Measurements from ENCODE around the gene KLRC1. TPM values are rescaled to one million over a fixed set of nuclear protein-coding genes. Genes with fewer than 3 reads are reported as not detected.

Gene KLRC1
- total and polyA plus RNA-seq, 2 of the 8 experiments (the other 6 are each of a cell fraction or from before 2014, with no cell fraction given), result not detected

GRCh38 chr12:10448236-10448635 is 4.9 kb downstream of the KLRC1 start:
- Histone ChIP-seq H3K18ac (ENCODE audit: extremely low read depth, low read length) (no peak overlapping the region), H2AFZ (ENCODE audit: low read length) (peak overlapping the region; percentile 65; the same call in 1 of the 2 replicates), H3K23me2 (ENCODE audit: low read depth, low read length) (no peaks in the 10 kb centered on the region), H3K23ac (ENCODE audit: insufficient read length) (no peak overlapping the region), H3K27ac (ENCODE audit: low read depth, low read length) (no peak overlapping the region), H3K36me3 (ENCODE audit: control insufficient read depth in 2 of 4, insufficient read depth in 4 of 4, low read length in 3 of 4) (no peaks in the 10 kb centered on the region), H2BK12ac (ENCODE audit: low read depth, low read length) (no peak overlapping the region), H2BK5ac (ENCODE audit: low read depth, low read length) (no peak overlapping the region), H3K14ac (ENCODE audit: insufficient read length) (no peak overlapping the region), H2BK20ac (ENCODE audit: low read length) (no peak overlapping the region), H4K8ac (ENCODE audit: extremely low read depth, insufficient read depth, low read length) (no peak overlapping the region), H3K9me3 (ENCODE audit: insufficient read depth in 2 of 2, low read depth in 1 of 2, low read length in 1 of 2) (no peaks in the 10 kb centered on the region), H4K20me1 (replicated peaks in 1 of 2; ENCODE audit: control insufficient read depth in 1 of 2, insufficient read depth in 2 of 2, low read length in 2 of 2) (no peaks in the 10 kb centered on the region), H3K4me3 (ENCODE audit: extremely low read depth in 1 of 4, insufficient read depth in 2 of 4, low read depth in 3 of 4, low read length in 4 of 4) (no peak overlapping the region), H3K27me3 (replicated peaks in 1 of 4; ENCODE audit: control insufficient read depth in 3 of 4, extremely low read depth in 1 of 4, insufficient read depth in 3 of 4, low read length in 3 of 4) (no peaks in the 10 kb centered on the region), H3K4ac (replicated peaks; ENCODE audit: insufficient read length, low read depth, low read length) (no peak overlapping the region), H3K9ac (replicated peaks in 1 of 4; ENCODE audit: extremely low read depth in 1 of 4, low read depth in 3 of 4, low read length in 3 of 4) (no peak overlapping the region), H4K91ac (replicated peaks; ENCODE audit: insufficient read length, low read length) (no peak overlapping the region), H3K4me2 (ENCODE audit: insufficient read depth in 1 of 2, low read depth in 2 of 2, low read length in 2 of 2) (no peak overlapping the region), H3K79me1 (ENCODE audit: low read depth, low read length) (no peaks in the 10 kb centered on the region), H2AK5ac (ENCODE audit: low read depth, low read length) (no peak overlapping the region), H3K4me1 (replicated peaks in 1 of 4; ENCODE audit: control insufficient read depth in 3 of 4, insufficient read depth in 4 of 4, low read length in 3 of 4) (no peaks in the 10 kb centered on the region), H2BK120ac (replicated peaks; ENCODE audit: low read depth, low read length) (no peak overlapping the region), H4K5ac (ENCODE audit: insufficient read length, low read depth, low read length) (no peak overlapping the region), H2BK15ac (ENCODE audit: low read length) (no peak overlapping the region), H3K56ac (replicated peaks; ENCODE audit: insufficient read length, low read depth, low read length) (no peak overlapping the region), H3K79me2 (ENCODE audit: control insufficient read depth in 1 of 2, insufficient read depth in 2 of 2, low read length in 2 of 2) (no peaks in the 10 kb centered on the region)
- POLR2A ChIA-PET (ENCODE audit: partially characterized antibody), result no interaction called here
- WGBS, 2 experiments (ENCODE audit: extremely low coverage in 1 of 2, insufficient coverage in 1 of 2, insufficient read length in 1 of 2, insufficient replicate concordance in 2 of 2, low coverage in 1 of 2, low lambda C conversion rate in 2 of 2, missing lambda C conversion rate in 1 of 2), result 77% methylated on average over 3 of the region's 4 CpGs; no CpG with 5 or more reads in 1 of the 2 experiments
- DNase-seq (ENCODE audit: low read depth in 1 of 2, low spot score in 2 of 2) (no peak), FAIRE-seq (no peak)
- CTCF ChIA-PET (ENCODE audit: partially characterized antibody), result no interaction called here
- TF ChIP-seq, protein P1, sequence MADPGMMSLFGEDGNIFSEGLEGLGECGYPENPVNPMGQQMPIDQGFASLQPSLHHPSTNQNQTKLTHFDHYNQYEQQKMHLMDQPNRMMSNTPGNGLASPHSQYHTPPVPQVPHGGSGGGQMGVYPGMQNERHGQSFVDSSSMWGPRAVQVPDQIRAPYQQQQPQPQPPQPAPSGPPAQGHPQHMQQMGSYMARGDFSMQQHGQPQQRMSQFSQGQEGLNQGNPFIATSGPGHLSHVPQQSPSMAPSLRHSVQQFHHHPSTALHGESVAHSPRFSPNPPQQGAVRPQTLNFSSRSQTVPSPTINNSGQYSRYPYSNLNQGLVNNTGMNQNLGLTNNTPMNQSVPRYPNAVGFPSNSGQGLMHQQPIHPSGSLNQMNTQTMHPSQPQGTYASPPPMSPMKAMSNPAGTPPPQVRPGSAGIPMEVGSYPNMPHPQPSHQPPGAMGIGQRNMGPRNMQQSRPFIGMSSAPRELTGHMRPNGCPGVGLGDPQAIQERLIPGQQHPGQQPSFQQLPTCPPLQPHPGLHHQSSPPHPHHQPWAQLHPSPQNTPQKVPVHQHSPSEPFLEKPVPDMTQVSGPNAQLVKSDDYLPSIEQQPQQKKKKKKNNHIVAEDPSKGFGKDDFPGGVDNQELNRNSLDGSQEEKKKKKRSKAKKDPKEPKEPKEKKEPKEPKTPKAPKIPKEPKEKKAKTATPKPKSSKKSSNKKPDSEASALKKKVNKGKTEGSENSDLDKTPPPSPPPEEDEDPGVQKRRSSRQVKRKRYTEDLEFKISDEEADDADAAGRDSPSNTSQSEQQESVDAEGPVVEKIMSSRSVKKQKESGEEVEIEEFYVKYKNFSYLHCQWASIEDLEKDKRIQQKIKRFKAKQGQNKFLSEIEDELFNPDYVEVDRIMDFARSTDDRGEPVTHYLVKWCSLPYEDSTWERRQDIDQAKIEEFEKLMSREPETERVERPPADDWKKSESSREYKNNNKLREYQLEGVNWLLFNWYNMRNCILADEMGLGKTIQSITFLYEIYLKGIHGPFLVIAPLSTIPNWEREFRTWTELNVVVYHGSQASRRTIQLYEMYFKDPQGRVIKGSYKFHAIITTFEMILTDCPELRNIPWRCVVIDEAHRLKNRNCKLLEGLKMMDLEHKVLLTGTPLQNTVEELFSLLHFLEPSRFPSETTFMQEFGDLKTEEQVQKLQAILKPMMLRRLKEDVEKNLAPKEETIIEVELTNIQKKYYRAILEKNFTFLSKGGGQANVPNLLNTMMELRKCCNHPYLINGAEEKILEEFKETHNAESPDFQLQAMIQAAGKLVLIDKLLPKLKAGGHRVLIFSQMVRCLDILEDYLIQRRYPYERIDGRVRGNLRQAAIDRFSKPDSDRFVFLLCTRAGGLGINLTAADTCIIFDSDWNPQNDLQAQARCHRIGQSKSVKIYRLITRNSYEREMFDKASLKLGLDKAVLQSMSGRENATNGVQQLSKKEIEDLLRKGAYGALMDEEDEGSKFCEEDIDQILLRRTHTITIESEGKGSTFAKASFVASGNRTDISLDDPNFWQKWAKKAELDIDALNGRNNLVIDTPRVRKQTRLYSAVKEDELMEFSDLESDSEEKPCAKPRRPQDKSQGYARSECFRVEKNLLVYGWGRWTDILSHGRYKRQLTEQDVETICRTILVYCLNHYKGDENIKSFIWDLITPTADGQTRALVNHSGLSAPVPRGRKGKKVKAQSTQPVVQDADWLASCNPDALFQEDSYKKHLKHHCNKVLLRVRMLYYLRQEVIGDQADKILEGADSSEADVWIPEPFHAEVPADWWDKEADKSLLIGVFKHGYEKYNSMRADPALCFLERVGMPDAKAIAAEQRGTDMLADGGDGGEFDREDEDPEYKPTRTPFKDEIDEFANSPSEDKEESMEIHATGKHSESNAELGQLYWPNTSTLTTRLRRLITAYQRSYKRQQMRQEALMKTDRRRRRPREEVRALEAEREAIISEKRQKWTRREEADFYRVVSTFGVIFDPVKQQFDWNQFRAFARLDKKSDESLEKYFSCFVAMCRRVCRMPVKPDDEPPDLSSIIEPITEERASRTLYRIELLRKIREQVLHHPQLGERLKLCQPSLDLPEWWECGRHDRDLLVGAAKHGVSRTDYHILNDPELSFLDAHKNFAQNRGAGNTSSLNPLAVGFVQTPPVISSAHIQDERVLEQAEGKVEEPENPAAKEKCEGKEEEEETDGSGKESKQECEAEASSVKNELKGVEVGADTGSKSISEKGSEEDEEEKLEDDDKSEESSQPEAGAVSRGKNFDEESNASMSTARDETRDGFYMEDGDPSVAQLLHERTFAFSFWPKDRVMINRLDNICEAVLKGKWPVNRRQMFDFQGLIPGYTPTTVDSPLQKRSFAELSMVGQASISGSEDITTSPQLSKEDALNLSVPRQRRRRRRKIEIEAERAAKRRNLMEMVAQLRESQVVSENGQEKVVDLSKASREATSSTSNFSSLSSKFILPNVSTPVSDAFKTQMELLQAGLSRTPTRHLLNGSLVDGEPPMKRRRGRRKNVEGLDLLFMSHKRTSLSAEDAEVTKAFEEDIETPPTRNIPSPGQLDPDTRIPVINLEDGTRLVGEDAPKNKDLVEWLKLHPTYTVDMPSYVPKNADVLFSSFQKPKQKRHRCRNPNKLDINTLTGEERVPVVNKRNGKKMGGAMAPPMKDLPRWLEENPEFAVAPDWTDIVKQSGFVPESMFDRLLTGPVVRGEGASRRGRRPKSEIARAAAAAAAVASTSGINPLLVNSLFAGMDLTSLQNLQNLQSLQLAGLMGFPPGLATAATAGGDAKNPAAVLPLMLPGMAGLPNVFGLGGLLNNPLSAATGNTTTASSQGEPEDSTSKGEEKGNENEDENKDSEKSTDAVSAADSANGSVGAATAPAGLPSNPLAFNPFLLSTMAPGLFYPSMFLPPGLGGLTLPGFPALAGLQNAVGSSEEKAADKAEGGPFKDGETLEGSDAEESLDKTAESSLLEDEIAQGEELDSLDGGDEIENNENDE (IDR thresholded peaks at IDR 0.05; ENCODE audit: insufficient replicate concordance, low read length), result no peak
